HEK293 (cell line): ENCODE data around the gene STAT2.
A peak's percentile ranks its signal among the peaks of the same experiment; 100 is the strongest.
"Not testable (repeated sequence)": the region's sequence is repeated elsewhere in the genome, so short reads cannot be mapped to it uniquely, and the experiment has no call there.

Experiments used
- ATF2 ChIP-seq: fragments of 450-650 bp; formaldehyde crosslinking; IDR thresholded peaks from 2 replicates; pipeline ENCODE4 v1.5.1; 2016; ENCODE audit warnings: missing biosample characterization, missing genetic modification characterization, low read depth
- GLI2 ChIP-seq: fragments of 450-650 bp; formaldehyde crosslinking; IDR thresholded peaks from 2 replicates; pipeline ENCODE4; 2017; ENCODE audit warnings: missing biosample characterization, missing genetic modification characterization, low read depth, borderline replicate concordance
- MEIS1 ChIP-seq: sonication (generic); formaldehyde crosslinking; IDR thresholded peaks from 2 replicates; pipeline ENCODE4 v1.8.1; 2022; ENCODE audit warnings: missing genetic modification reagents, mild to moderate bottlenecking, borderline replicate concordance
- ZNF121 ChIP-seq: fragments of 450-650 bp; formaldehyde crosslinking; IDR thresholded peaks from 2 replicates; pipeline ENCODE4 v1.5.1; 2016; ENCODE audit warnings: missing biosample characterization, missing genetic modification characterization
- ZNF274 ChIP-seq, 2 experiments: fragments of 200-500 bp in 1 of 2; fragments of 450-650 bp in 1 of 2; sonication (Bioruptor generic) in 1 of 2; formaldehyde crosslinking in 1 of 2; IDR thresholded peaks; 2 replicates each; pipeline versions ENCODE4 v1.5.1 to v1.6.1; 2014 to 2016; ENCODE audit warnings: borderline replicate concordance in 1 of 2, inconsistent platforms in 1 of 2, low read length in 1 of 2, missing biosample characterization in 1 of 2, missing genetic modification characterization in 1 of 2
- ZNF350 ChIP-seq: fragments of 450-650 bp; formaldehyde crosslinking; IDR thresholded peaks from 2 replicates; pipeline ENCODE4 v1.5.0; 2017; ENCODE audit warnings: missing biosample characterization, mild to moderate bottlenecking, missing genetic modification characterization
- ZNF571 ChIP-seq: fragments of 450-650 bp; formaldehyde crosslinking; IDR thresholded peaks from 2 replicates; pipeline ENCODE4 v1.5.0; 2017; ENCODE audit warnings: missing biosample characterization, missing genetic modification characterization
- ZNF626 ChIP-seq: fragments of 450-650 bp; sonication (Bioruptor Pico); formaldehyde crosslinking; IDR thresholded peaks from 2 replicates; pipeline ENCODE4 v1.5.1; 2018; ENCODE audit warnings: missing biosample characterization, missing genetic modification characterization, inconsistent platforms
- ZNF747 ChIP-seq: fragments of 450-650 bp; formaldehyde crosslinking; IDR thresholded peaks from 2 replicates; pipeline ENCODE4 v1.5.1; 2016; ENCODE audit warnings: missing biosample characterization, missing genetic modification characterization
- ZNF785 ChIP-seq: fragments of 450-650 bp; formaldehyde crosslinking; IDR thresholded peaks from 2 replicates; pipeline ENCODE4 v1.5.1; 2016; ENCODE audit warnings: missing biosample characterization, missing genetic modification characterization
- ZNF792 ChIP-seq: fragments of 450-650 bp; formaldehyde crosslinking; IDR thresholded peaks from 2 replicates; pipeline ENCODE4 v1.5.1; 2016; ENCODE audit warnings: missing biosample characterization, missing genetic modification characterization
- TF ChIP-seq, protein P1 (sequence below): fragments of 450-650 bp; formaldehyde crosslinking; IDR thresholded peaks from 2 replicates; pipeline ENCODE4 v1.5.1; 2016; ENCODE audit warnings: missing biosample characterization, missing genetic modification characterization
- TF ChIP-seq, protein P2 (sequence below): fragments of 450-650 bp; formaldehyde crosslinking; IDR thresholded peaks from 2 replicates; pipeline ENCODE4 v1.5.0; 2017; ENCODE audit warnings: missing biosample characterization, missing genetic modification characterization, borderline replicate concordance

- TF ChIP-seq, protein P1, sequence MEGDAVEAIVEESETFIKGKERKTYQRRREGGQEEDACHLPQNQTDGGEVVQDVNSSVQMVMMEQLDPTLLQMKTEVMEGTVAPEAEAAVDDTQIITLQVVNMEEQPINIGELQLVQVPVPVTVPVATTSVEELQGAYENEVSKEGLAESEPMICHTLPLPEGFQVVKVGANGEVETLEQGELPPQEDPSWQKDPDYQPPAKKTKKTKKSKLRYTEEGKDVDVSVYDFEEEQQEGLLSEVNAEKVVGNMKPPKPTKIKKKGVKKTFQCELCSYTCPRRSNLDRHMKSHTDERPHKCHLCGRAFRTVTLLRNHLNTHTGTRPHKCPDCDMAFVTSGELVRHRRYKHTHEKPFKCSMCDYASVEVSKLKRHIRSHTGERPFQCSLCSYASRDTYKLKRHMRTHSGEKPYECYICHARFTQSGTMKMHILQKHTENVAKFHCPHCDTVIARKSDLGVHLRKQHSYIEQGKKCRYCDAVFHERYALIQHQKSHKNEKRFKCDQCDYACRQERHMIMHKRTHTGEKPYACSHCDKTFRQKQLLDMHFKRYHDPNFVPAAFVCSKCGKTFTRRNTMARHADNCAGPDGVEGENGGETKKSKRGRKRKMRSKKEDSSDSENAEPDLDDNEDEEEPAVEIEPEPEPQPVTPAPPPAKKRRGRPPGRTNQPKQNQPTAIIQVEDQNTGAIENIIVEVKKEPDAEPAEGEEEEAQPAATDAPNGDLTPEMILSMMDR: not testable (repeated sequence)
- TF ChIP-seq ZNF121 (tag by site-specific recombination): peak; percentile 91
- not testable (repeated sequence) for TF ChIP-seq ZNF571 (tag by site-specific recombination); ZNF785; ATF2 (tag by site-specific recombination); MEIS1 (CRISPR knock-in tag); GLI2 (tag by site-specific recombination); ZNF792 (tag by site-specific recombination); ZNF350; ZNF626 (tag by site-specific recombination); ZNF747 (tag by site-specific recombination); ZNF274 (IDR thresholded peaks at IDR 0.05; ENCODE audit: low read length); ZNF274 (tag by site-specific recombination; IDR thresholded peaks at IDR 0.05; ENCODE audit: borderline replicate concordance)
- TF ChIP-seq, protein P2, sequence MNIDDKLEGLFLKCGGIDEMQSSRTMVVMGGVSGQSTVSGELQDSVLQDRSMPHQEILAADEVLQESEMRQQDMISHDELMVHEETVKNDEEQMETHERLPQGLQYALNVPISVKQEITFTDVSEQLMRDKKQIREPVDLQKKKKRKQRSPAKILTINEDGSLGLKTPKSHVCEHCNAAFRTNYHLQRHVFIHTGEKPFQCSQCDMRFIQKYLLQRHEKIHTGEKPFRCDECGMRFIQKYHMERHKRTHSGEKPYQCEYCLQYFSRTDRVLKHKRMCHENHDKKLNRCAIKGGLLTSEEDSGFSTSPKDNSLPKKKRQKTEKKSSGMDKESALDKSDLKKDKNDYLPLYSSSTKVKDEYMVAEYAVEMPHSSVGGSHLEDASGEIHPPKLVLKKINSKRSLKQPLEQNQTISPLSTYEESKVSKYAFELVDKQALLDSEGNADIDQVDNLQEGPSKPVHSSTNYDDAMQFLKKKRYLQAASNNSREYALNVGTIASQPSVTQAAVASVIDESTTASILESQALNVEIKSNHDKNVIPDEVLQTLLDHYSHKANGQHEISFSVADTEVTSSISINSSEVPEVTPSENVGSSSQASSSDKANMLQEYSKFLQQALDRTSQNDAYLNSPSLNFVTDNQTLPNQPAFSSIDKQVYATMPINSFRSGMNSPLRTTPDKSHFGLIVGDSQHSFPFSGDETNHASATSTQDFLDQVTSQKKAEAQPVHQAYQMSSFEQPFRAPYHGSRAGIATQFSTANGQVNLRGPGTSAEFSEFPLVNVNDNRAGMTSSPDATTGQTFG (tag by site-specific recombination): not testable (repeated sequence)
These were observed 17.6 kb downstream of the STAT2 start for GRCh38 chr12:56342290-56342689.
